ENCODE data around the gene POMT2. TPM values are rescaled to one million over a fixed set of nuclear protein-coding genes. Genes with fewer than 3 reads are reported as not detected.

Gene POMT2
- total and polyA plus RNA-seq, 2 donors (not counting 1 experiment from before 2014, with no cell fraction given): 9.6 to 11.0 TPM

DNA sequence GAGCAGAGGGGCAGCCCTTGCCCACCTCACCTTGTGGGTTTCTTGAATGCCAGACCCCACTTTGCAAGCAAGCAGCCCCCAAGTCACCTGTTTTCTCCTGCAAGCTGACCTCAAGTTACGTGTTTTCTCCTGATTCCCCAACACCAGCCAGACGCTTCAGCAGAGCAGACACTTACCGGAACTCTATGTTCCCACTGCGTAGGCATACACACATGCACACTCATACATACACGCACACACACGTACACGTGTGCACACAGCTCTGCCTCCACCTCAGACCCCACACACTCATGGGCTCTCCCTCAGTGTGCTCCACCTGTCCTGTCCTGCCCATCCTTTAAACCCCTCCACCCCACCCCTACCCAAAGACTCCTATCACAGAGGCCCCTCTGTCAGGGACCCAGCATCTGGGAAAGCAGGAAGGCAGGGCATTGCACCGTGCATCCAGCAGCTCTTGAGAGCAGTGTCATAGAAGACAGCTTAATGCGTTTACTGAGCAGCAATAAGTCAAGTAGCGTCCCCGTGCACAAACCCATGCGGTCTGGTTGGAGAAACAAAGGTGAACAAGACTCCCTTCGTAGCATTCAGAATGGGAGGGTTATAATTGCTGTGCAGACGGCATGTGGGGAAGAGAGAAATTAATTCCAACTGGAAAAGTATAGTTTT, 94.7 kb downstream of the POMT2 start:
- DNase-seq (ENCODE audit: low read depth in 2 of 2): no peak
- Histone ChIP-seq H3K27ac (ENCODE audit: insufficient read depth, low read length) (no peak overlapping the region), H3K4me1 (ENCODE audit: control insufficient read depth, extremely low read depth, insufficient read depth, low read length) (no peaks in the 10 kb centered on the region), H4K20me1 (ENCODE audit: control insufficient read depth, extremely low read depth, insufficient read depth, low read length) (no peaks in the 10 kb centered on the region), H3K4me2 (ENCODE audit: extremely low read depth, insufficient read depth, low read length) (no peak overlapping the region), H3K36me3 (ENCODE audit: control insufficient read depth, insufficient read depth, low read length) (no peaks in the 10 kb centered on the region), H3K9me3 (ENCODE audit: control insufficient read depth, insufficient read depth, low read depth, low read length) (no peaks in the 10 kb centered on the region), H3K4me3 (replicated peaks in 1 of 4; ENCODE audit: control extremely low read depth in 1 of 4, insufficient read depth in 1 of 4, low read depth in 3 of 4, low read length in 4 of 4) (no peak overlapping the region), H3K9ac (ENCODE audit: insufficient read depth, low read length) (no peak overlapping the region), H3K79me2 (ENCODE audit: control insufficient read depth, insufficient read depth, low read length) (no peaks in the 10 kb centered on the region), H2AFZ (ENCODE audit: low read length) (no peak overlapping the region), H3K27me3 (ENCODE audit: control insufficient read depth, insufficient read depth, low read length) (no peaks in the 10 kb centered on the region)
- TF ChIP-seq, protein P1, sequence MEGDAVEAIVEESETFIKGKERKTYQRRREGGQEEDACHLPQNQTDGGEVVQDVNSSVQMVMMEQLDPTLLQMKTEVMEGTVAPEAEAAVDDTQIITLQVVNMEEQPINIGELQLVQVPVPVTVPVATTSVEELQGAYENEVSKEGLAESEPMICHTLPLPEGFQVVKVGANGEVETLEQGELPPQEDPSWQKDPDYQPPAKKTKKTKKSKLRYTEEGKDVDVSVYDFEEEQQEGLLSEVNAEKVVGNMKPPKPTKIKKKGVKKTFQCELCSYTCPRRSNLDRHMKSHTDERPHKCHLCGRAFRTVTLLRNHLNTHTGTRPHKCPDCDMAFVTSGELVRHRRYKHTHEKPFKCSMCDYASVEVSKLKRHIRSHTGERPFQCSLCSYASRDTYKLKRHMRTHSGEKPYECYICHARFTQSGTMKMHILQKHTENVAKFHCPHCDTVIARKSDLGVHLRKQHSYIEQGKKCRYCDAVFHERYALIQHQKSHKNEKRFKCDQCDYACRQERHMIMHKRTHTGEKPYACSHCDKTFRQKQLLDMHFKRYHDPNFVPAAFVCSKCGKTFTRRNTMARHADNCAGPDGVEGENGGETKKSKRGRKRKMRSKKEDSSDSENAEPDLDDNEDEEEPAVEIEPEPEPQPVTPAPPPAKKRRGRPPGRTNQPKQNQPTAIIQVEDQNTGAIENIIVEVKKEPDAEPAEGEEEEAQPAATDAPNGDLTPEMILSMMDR (conservative IDR thresholded peaks at IDR 0.05 in 1 of 2, IDR thresholded peaks at IDR 0.05 in 1 of 2; ENCODE audit: low read depth in 1 of 2, low read length in 2 of 2): no peak
- no peak for TF ChIP-seq EZH2 (IDR thresholded peaks at IDR 0.05; ENCODE audit: low read length, missing control alignments)

DNA sequence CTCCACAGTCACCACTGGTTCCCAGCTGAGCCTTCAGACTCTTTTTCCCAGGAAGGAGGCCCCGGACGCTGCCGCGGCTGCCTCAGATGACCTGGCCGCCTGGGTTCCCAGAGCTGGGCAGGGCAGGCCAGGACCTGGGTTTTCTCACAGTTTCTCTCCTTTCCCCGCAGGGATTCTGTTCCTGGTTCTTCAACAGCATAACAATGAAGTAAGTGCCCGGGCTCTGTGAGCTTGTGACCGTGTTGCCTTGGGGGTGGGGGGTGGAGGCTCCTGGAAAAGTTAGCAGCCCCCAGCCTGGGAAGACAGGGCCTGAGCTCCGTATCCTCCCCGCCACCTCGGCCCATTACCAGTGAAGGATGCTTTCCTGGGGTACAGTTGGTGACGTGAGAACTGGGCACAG, 95.4 kb downstream of the POMT2 start:
- Histone ChIP-seq H2AFZ (ENCODE audit: low read length) (no peak overlapping the region), H3K4me1 (ENCODE audit: control insufficient read depth, extremely low read depth, insufficient read depth, low read length) (no peaks in the 10 kb centered on the region)

More for the DNA sequence above, 95.4 kb downstream of the POMT2 start:
- Histone ChIP-seq H3K27me3 (ENCODE audit: control insufficient read depth, insufficient read depth, low read length) (no peaks in the 10 kb centered on the region), H3K9ac (ENCODE audit: insufficient read depth, low read length) (no peak overlapping the region), H4K20me1 (ENCODE audit: control insufficient read depth, extremely low read depth, insufficient read depth, low read length) (no peaks in the 10 kb centered on the region), H3K79me2 (ENCODE audit: control insufficient read depth, insufficient read depth, low read length) (no peaks in the 10 kb centered on the region), H3K9me3 (ENCODE audit: control insufficient read depth, insufficient read depth, low read depth, low read length) (no peaks in the 10 kb centered on the region), H3K27ac (ENCODE audit: insufficient read depth, low read length) (no peak overlapping the region), H3K4me3 (replicated peaks in 1 of 4; ENCODE audit: control extremely low read depth in 1 of 4, insufficient read depth in 1 of 4, low read depth in 3 of 4, low read length in 4 of 4) (no peak overlapping the region), H3K4me2 (ENCODE audit: extremely low read depth, insufficient read depth, low read length) (no peak overlapping the region), H3K36me3 (ENCODE audit: control insufficient read depth, insufficient read depth, low read length) (no peaks in the 10 kb centered on the region)
- no peak for TF ChIP-seq EZH2 (IDR thresholded peaks at IDR 0.05; ENCODE audit: low read length, missing control alignments)
- TF ChIP-seq, protein P1 (conservative IDR thresholded peaks at IDR 0.05 in 1 of 2, IDR thresholded peaks at IDR 0.05 in 1 of 2; ENCODE audit: low read depth in 1 of 2, low read length in 2 of 2): no peak
- no peak for DNase-seq (ENCODE audit: low read depth in 2 of 2)

Other genes starting within 250 kb of the POMT2 start
- gene CIPC, start 222.6 kb downstream of the POMT2 start, total RNA-seq: 10.8 and 12.1 TPM in 2 replicates
- gene CIPC, start 222.6 kb downstream of the POMT2 start, polyA plus RNA-seq: 8.9 and 12.8 TPM in 2 replicates
- gene ZDHHC22, start 179.1 kb downstream of the POMT2 start, total RNA-seq: not detected in 2 replicates
- not detected in 2 replicates for gene ZDHHC22, start 179.1 kb downstream of the POMT2 start, polyA plus RNA-seq
- gene TMEM63C, start 139.1 kb downstream of the POMT2 start, total RNA-seq: 0.66 TPM in 1 of 2 replicates, not detected in the other
- gene TMEM63C, start 139.1 kb downstream of the POMT2 start, polyA plus RNA-seq: not detected in 2 replicates
- gene NGB, start 49.7 kb downstream of the POMT2 start, total RNA-seq: not detected in 2 replicates
- not detected in 2 replicates for gene NGB, start 49.7 kb downstream of the POMT2 start, polyA plus RNA-seq
- gene GSTZ1, start 153 bp upstream of the POMT2 start, total RNA-seq: 13.7 and 20.5 TPM in 2 replicates
- 12.4 and 14.4 TPM in 2 replicates for gene GSTZ1, start 153 bp upstream of the POMT2 start, polyA plus RNA-seq
- 7.4 TPM in 2 replicates for gene TMED8, start 56.2 kb upstream of the POMT2 start, total RNA-seq
- gene TMED8, start 56.2 kb upstream of the POMT2 start, polyA plus RNA-seq: 5.1 and 7.0 TPM in 2 replicates
- 0.33 and 0.77 TPM in 2 replicates for gene SAMD15, start 56.5 kb upstream of the POMT2 start, total RNA-seq
- gene SAMD15, start 56.5 kb upstream of the POMT2 start, polyA plus RNA-seq: 0.69 and 1.1 TPM in 2 replicates
- 0.26 and 0.83 TPM in 2 replicates for gene NOXRED1, start 102.6 kb upstream of the POMT2 start, total RNA-seq
- 0.05 and 0.14 TPM in 2 replicates for gene NOXRED1, start 102.6 kb upstream of the POMT2 start, polyA plus RNA-seq
- gene VIPAS39, start 136.7 kb upstream of the POMT2 start, total RNA-seq: 26.7 and 28.2 TPM in 2 replicates
- gene VIPAS39, start 136.7 kb upstream of the POMT2 start, polyA plus RNA-seq: 25.4 and 28.1 TPM in 2 replicates
- gene AHSA1, start 137.2 kb upstream of the POMT2 start, total RNA-seq: 60.3 and 71.1 TPM in 2 replicates
- 187 and 189 TPM in 2 replicates for gene AHSA1, start 137.2 kb upstream of the POMT2 start, polyA plus RNA-seq
- not detected in 2 replicates for gene ISM2, start 177.9 kb upstream of the POMT2 start, total RNA-seq
- 0.01 TPM in 1 of 2 replicates, not detected in the other for gene ISM2, start 177.9 kb upstream of the POMT2 start, polyA plus RNA-seq